ENCODE measurements around the gene LRRC4C.
"Not testable (repeated sequence)": the region's sequence is repeated elsewhere in the genome, so short reads cannot be mapped to it uniquely, and the experiment has no call there.

The LRRC4C gene

GRCh38 chr11:40686765-40687164 lies 772.7 kb downstream of the LRRC4C start:
- DNase-seq (ENCODE audit: low read depth), result no peak

- DNase-seq (ENCODE audit: low read depth), result no peak
These were observed 776.4 kb downstream of the LRRC4C start for GRCh38 chr11:40683010-40683409.

GRCh38 chr11:40679276-40679675 lies 780.2 kb downstream of the LRRC4C start:
- no peak for DNase-seq (ENCODE audit: low read depth)

GRCh38 chr11:40647295-40647694 lies 812.2 kb downstream of the LRRC4C start:
- DNase-seq (ENCODE audit: low read depth), result no peak

- DNase-seq (ENCODE audit: low read depth), result no peak
These were observed 817.2 kb downstream of the LRRC4C start for GRCh38 chr11:40642284-40642683.

- no peak for DNase-seq (ENCODE audit: low read depth)
These were observed 839.8 kb downstream of the LRRC4C start for GRCh38 chr11:40619654-40620053.

GRCh38 chr11:40606800-40607199 lies 852.7 kb downstream of the LRRC4C start:
- DNase-seq (ENCODE audit: low read depth), result no peak

- no peak for DNase-seq (ENCODE audit: low read depth)
These were observed 856.4 kb downstream of the LRRC4C start for GRCh38 chr11:40602866-40603552.

GRCh38 chr11:40597546-40598113 lies 861.8 kb downstream of the LRRC4C start:
- no peak for DNase-seq (ENCODE audit: low read depth)

- no peak for DNase-seq (ENCODE audit: low read depth)
These were observed 886.1 kb downstream of the LRRC4C start for GRCh38 chr11:40573254-40573891.

- DNase-seq (ENCODE audit: low read depth), result no peak
These were observed 889.4 kb downstream of the LRRC4C start for GRCh38 chr11:40569947-40570531.

GRCh38 chr11:40567392-40567791 lies 892.1 kb downstream of the LRRC4C start:
- no peak for DNase-seq (ENCODE audit: low read depth)

GRCh38 chr11:40544162-40544561 lies 915.3 kb downstream of the LRRC4C start:
- no peak for DNase-seq (ENCODE audit: low read depth)

- no peak for DNase-seq (ENCODE audit: low read depth)
These were observed 916.6 kb downstream of the LRRC4C start for GRCh38 chr11:40542821-40543220.

GRCh38 chr11:40537734-40538133 lies 921.7 kb downstream of the LRRC4C start:
- no peak for DNase-seq (ENCODE audit: low read depth)

GRCh38 chr11:40522080-40522479 lies 937.4 kb downstream of the LRRC4C start:
- not testable (repeated sequence) for DNase-seq (ENCODE audit: low read depth)

- no peak for DNase-seq (ENCODE audit: low read depth)
These were observed 942.3 kb downstream of the LRRC4C start for GRCh38 chr11:40517122-40517521.

GRCh38 chr11:40514124-40514523 lies 945.3 kb downstream of the LRRC4C start:
- DNase-seq (ENCODE audit: low read depth), result no peak

GRCh38 chr11:40513281-40513680 lies 946.2 kb downstream of the LRRC4C start:
- no peak for DNase-seq (ENCODE audit: low read depth)

- no peak for DNase-seq (ENCODE audit: low read depth)
These were observed 951.1 kb downstream of the LRRC4C start for GRCh38 chr11:40508303-40508702.

GRCh38 chr11:40506226-40506625 lies 953.2 kb downstream of the LRRC4C start:
- no peak for DNase-seq (ENCODE audit: low read depth)

- no peak for DNase-seq (ENCODE audit: low read depth)
These were observed 968.1 kb downstream of the LRRC4C start for GRCh38 chr11:40491341-40491740.

GRCh38 chr11:40467771-40468170 lies 991.7 kb downstream of the LRRC4C start:
- DNase-seq (ENCODE audit: low read depth), result no peak
